OCI-LY1 (cell line): ENCODE measurements around the gene HSP90AB1.

Source experiments
- H2AFZ ChIP-seq: fragments of 200-600 bp; sonication (generic), shearing (Covaris generic); 2 replicates; pipeline ENCODE4 v1.6.0; 2014; ENCODE audit warnings: antibody characterized with exemption, mild to moderate bottlenecking, low read length
- H3F3A ChIP-seq: fragments of 200-600 bp; sonication (generic), shearing (Covaris generic); 2 replicates; pipeline ENCODE4 v1.6.0; 2014; ENCODE audit warnings: mild to moderate bottlenecking, antibody characterized with exemption, low read length, moderate library complexity; ENCODE audit not compliant: insufficient read depth
- H3K27ac ChIP-seq: fragments of 200-600 bp; sonication (generic); 2 replicates; pipeline ENCODE4 v1.5.1; 2014; ENCODE audit warnings: low read length, mixed run types, mild to moderate bottlenecking, low read depth; ENCODE audit not compliant: poor library complexity, severe bottlenecking
- H3K27me3 ChIP-seq: fragments of 200-600 bp; sonication (generic); 2 replicates; pipeline ENCODE4 v1.6.0; 2014; ENCODE audit warnings: antibody characterized with exemption, mild to moderate bottlenecking, low read length, moderate library complexity; ENCODE audit not compliant: insufficient read depth
- H3K36me3 ChIP-seq: fragments of 200-600 bp; sonication (generic); 2 replicates; pipeline ENCODE4 v1.6.1; 2014; ENCODE audit warnings: mild to moderate bottlenecking, antibody characterized with exemption, low read length, moderate library complexity, mixed read lengths; ENCODE audit not compliant: insufficient read depth
- H3K4me1 ChIP-seq: fragments of 200-600 bp; sonication (generic); 2 replicates; pipeline ENCODE4 v1.5.1; 2014; ENCODE audit warnings: mild to moderate bottlenecking, low read length, moderate library complexity; ENCODE audit not compliant: insufficient read depth, severe bottlenecking
- H3K4me2 ChIP-seq: fragments of 200-600 bp; sonication (generic), shearing (Covaris generic); 2 replicates; pipeline ENCODE4 v1.6.1; 2014; ENCODE audit warnings: low read length
- H3K4me3 ChIP-seq: fragments of 200-600 bp; sonication (generic); 2 replicates; pipeline ENCODE4 v1.5.1; 2014; ENCODE audit warnings: low read length, low read depth, mild to moderate bottlenecking, mixed read lengths; ENCODE audit not compliant: poor library complexity, severe bottlenecking
- H3K79me2 ChIP-seq: fragments of 200-600 bp; shearing (Covaris generic); 2 replicates; pipeline ENCODE4 v1.6.1; 2016; ENCODE audit warnings: mixed run types, low read length, mixed read lengths; ENCODE audit not compliant: insufficient read depth
- H3K9ac ChIP-seq: fragments of 200-600 bp; sonication (generic), shearing (Covaris generic); 2 replicates; pipeline ENCODE4 v1.6.1; 2014; ENCODE audit warnings: mild to moderate bottlenecking, low read length, mixed read lengths
- H3K9me2 ChIP-seq: fragments of 200-600 bp; sonication (generic), shearing (Covaris generic); 2 replicates; pipeline ENCODE4 v1.6.1; 2014; ENCODE audit warnings: low read depth, mild to moderate bottlenecking, low read length, mixed read lengths
- H3K9me3 ChIP-seq: fragments of 200-600 bp; shearing (Covaris generic); 2 replicates; pipeline ENCODE4 v1.6.1; 2014; ENCODE audit warnings: low read length, mixed read lengths
- H4K20me1 ChIP-seq: fragments of 200-600 bp; sonication (generic), shearing (Covaris generic); 2 replicates; pipeline ENCODE4 v1.6.0; 2016; ENCODE audit warnings: mild to moderate bottlenecking, low read length; ENCODE audit not compliant: insufficient read depth
- EZH2 ChIP-seq: fragments of 200-600 bp; sonication (generic), shearing (Covaris generic); IDR thresholded peaks from 2 replicates; pipeline ENCODE4 v1.8.0; 2017; ENCODE audit warnings: borderline replicate concordance, mixed run types, mild to moderate bottlenecking, antibody characterized with exemption, low read length, moderate library complexity, mixed read lengths
- TF ChIP-seq, protein P1 (sequence below): fragments of 200-600 bp; sonication (generic), shearing (Covaris generic); IDR thresholded peaks from 2 replicates; pipeline ENCODE4 v1.5.1; 2017; ENCODE audit warnings: mild to moderate bottlenecking, antibody characterized with exemption, low read length, moderate library complexity, mixed read lengths

The HSP90AB1 gene

DNA sequence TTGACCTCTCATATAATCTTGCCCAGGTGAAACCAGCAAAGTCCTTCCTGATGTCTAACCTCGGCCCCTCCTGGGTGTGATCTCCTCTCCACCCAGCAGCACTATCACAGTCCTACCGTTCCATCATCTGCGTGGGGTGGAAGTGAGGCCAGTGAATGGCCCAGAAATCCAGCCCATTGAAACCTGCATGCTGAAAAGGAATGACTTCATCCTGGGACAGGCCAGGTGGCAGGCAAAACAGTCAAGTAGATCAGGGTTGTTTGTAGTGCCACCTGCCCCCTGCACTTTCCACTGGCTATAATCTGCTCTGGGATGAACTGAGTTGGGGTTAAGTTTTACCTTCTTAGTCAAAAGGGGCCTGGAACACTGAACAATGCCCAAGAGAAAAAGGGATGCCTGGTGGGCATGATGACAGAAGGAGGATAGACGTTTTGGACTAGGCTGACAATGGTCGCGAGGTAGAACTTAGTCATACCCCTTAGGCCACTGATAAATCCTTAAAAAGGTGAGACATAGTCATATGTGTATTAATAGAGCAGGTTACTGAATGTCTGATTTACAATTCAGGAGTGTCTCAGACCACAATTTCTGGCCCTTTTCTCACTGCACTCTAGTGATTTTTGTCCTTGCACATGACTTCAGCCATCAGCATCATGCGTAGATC is 8.1 kb upstream of the HSP90AB1 start:
- peaks cover 16% of the 10 kb centered on the region; the same call in 1 of the 2 replicates for H3K36me3 ChIP-seq
- no peaks in the 10 kb centered on the region for H3K9me2 ChIP-seq
- no peaks in the 10 kb centered on the region for H4K20me1 ChIP-seq
- no peak overlapping the region for H3K9ac ChIP-seq
- no peaks in the 10 kb centered on the region for H3K79me2 ChIP-seq
- TF ChIP-seq EZH2, result no peak
- TF ChIP-seq, protein P1, sequence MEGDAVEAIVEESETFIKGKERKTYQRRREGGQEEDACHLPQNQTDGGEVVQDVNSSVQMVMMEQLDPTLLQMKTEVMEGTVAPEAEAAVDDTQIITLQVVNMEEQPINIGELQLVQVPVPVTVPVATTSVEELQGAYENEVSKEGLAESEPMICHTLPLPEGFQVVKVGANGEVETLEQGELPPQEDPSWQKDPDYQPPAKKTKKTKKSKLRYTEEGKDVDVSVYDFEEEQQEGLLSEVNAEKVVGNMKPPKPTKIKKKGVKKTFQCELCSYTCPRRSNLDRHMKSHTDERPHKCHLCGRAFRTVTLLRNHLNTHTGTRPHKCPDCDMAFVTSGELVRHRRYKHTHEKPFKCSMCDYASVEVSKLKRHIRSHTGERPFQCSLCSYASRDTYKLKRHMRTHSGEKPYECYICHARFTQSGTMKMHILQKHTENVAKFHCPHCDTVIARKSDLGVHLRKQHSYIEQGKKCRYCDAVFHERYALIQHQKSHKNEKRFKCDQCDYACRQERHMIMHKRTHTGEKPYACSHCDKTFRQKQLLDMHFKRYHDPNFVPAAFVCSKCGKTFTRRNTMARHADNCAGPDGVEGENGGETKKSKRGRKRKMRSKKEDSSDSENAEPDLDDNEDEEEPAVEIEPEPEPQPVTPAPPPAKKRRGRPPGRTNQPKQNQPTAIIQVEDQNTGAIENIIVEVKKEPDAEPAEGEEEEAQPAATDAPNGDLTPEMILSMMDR, result no peak
- no peak overlapping the region for H2AFZ ChIP-seq
- no peaks in the 10 kb centered on the region for H3K27me3 ChIP-seq
- H3K4me2 ChIP-seq, result no peak overlapping the region
- peaks cover 9% of the 10 kb centered on the region for H3K4me1 ChIP-seq
- no peak overlapping the region for H3K4me3 ChIP-seq
- H3K9me3 ChIP-seq, result no peaks in the 10 kb centered on the region
- H3K27ac ChIP-seq, result no peak overlapping the region
- H3F3A ChIP-seq, result no peaks in the 10 kb centered on the region

DNA sequence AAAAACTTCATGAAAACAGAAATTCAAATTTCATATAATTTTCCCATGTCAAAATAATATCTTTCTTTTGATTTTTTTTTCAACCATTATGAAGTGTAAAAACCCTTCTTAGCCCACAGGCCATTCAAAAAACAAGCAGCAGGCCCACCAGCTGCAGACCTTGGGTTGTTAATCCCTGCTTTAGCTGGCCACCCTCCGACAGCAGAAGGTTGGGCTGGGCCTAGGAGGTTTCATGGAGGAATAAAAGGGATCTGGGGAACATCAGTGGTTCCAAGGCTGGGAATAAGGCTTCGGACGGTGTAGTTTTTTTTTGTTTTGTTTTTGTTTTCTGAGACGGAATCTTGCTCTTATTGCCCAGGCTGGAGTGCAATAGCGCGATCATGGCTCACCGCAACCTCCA is 3.6 kb upstream of the HSP90AB1 start:
- Histone ChIP-seq H3K4me3 (no peak overlapping the region), H3K4me1 (peaks cover 11% of the 10 kb centered on the region)

DNA sequence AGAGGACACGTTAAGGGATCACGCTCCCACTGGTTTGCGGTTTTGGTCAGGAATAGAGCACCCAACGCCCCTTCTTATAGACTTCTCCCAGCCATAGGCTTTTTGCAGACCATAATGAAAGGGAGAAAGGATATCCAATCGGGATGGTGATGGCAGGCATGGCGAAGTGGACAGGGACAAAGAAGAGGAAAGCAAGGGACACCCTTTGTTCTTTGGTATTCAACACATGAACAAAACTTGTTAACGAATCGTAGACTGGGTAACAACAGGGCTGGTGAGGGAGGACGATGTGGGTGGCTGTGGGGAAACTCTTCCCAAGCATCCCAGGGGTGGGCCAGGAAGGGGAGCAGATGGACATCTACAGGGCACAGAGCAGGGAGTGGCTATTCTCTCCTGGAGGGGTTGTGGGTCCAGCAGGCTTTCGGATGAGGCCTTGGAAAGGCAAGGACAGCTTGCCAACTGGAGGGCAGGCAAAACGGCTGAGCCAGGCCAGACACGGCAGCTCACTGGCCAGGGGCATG is 1.4 kb upstream of the HSP90AB1 start:
- Histone ChIP-seq H3K4me3 (peak overlapping the region; percentile 98), H3K27ac (no peak overlapping the region), H3K9me3 (no peaks in the 10 kb centered on the region), H3K4me2 (peak overlapping the region; percentile 82), H4K20me1 (no peaks in the 10 kb centered on the region), H3K36me3 (peaks cover 35% of the 10 kb centered on the region), H2AFZ (no peak overlapping the region), H3F3A (no peaks in the 10 kb centered on the region), H3K4me1 (peaks cover 25% of the 10 kb centered on the region), H3K27me3 (no peaks in the 10 kb centered on the region), H3K79me2 (peaks cover 22% of the 10 kb centered on the region), H3K9ac (peak overlapping the region; percentile 53; the same call in 1 of the 2 replicates), H3K9me2 (no peaks in the 10 kb centered on the region)
- no peak for TF ChIP-seq EZH2
- TF ChIP-seq, protein P1, result no peak

More for the DNA sequence above, 3.6 kb upstream of the HSP90AB1 start:
- Histone ChIP-seq H3K9ac (no peak overlapping the region), H3K79me2 (peaks cover 14% of the 10 kb centered on the region), H3K9me2 (no peaks in the 10 kb centered on the region), H2AFZ (no peak overlapping the region), H3K9me3 (no peaks in the 10 kb centered on the region), H3K27ac (no peak overlapping the region), H3F3A (no peaks in the 10 kb centered on the region), H3K27me3 (no peaks in the 10 kb centered on the region), H4K20me1 (no peaks in the 10 kb centered on the region), H3K36me3 (peaks cover 14% of the 10 kb centered on the region), H3K4me2 (no peak overlapping the region)
- TF ChIP-seq, protein P1, result no peak
- no peak for TF ChIP-seq EZH2
